ENCODE data around the gene PEAK3.

PEAK3 gene

DNA sequence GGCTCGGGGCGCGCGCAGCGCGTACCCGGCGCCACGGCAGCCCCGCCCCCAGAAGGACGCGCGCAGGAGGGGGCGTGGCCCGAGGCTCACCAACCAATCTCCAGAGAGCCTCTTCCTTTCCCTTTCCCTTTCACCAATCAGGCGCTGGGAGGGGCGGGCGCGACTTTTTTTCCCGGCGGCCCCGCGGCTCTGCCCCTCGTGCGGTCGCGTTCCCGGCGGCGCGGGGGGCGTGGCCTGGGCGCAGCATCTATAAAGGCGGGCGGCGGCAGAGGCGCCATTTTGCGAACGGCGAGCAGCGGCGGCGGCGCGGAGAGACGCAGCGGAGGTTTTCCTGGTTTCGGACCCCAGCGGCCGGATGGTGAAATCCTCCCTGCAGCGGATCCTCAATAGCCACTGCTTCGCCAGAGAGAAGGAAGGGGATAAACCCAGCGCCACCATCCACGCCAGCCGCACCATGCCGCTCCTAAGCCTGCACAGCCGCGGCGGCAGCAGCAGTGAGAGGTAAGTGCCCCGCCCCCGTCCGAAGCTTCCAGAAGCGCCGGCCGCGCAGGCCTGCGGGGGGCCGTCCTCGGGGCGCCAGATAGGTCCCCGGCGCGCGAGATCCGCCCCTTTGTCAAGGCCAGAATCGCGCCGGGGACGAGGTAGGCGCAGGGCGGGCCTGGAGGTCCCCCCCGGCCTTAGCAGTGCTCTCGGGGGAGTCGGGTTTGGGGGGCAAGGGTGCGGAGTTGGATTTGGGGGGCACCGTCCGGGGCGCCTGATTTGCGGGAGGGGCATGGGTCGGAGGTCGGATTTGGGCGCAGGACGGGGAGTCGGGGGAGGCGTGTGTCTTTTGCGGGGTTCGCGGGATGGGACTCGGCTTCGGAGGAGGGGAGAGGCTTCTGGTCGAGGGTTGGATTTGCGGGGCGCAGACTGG is 12.5 kb downstream of the PEAK3 start:
- peak; percentile 100 for DNase-seq

- no peak for DNase-seq
Observed at GRCh38 chr19:2268861-2269243, 13.1 kb downstream of the PEAK3 start.

DNA sequence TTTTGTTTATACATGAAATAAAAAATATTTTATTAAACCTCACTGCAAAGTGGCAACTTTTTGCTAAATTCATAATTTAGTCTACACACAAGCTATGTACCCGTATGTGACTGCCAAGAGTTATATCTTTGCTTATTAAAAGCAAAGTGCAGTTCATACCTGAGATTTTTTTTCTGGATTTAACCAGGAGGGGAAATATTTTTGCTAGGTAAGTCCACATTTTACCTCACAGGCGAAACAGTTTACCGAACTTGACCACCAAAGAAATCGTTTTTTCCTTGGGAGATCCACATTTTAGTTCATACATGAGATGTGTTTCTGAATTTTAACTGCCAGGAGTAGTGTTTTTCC is 13.5 kb downstream of the PEAK3 start:
- no peak for DNase-seq

GRCh38 chr19:2266183-2266993 is 15.6 kb downstream of the PEAK3 start:
- DNase-seq = no peak

- DNase-seq = peak; percentile 78
Observed at GRCh38 chr19:2261438-2262172, 20.4 kb downstream of the PEAK3 start.

GRCh38 chr19:2260341-2260805 is 21.6 kb downstream of the PEAK3 start:
- DNase-seq = no peak

GRCh38 chr19:2259336-2259735 is 22.6 kb downstream of the PEAK3 start:
- no peak for DNase-seq

- no peak for DNase-seq
Observed at GRCh38 chr19:2255982-2256685, 25.8 kb downstream of the PEAK3 start, which contains the start of gene JSRP1. TSS of gene JSRP1 (minus strand) at chr19:2256417. CDS start at chr19:2255314, 1,103 bp downstream.

DNA sequence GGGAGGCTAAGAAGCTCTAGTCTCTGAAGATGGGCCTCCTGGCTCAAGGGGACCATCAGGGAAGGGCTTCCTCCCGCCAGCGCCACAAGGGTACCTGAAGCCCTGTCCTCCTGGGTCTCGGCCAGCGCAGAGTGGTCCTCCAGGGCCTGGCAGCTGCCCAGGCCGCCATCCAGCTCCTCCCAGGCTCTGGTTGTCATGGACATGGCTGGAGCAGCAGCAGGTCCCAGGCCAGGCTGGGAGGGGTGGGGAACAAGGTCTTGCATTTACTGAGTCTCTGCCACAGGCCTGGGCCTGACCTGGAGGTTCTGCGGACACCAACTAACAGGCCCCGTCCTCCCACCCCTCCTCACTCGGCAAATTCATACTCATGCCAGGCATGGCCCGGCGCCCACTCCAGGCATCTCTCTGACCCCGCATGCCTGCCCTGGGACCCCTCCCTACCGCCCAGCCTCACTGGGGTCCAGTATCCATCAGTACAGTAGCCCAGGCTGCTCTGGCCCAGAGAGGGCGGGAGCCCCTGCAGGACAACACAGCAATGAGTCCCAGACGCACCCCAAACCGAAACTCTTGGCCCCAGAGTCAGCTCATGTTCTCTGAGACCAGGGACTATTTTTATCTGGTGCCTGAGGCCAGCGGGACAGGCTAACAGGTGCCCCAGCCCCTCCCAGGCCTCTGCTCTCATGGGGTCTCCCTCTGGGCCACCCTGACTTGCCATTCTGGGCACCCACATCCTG is 26.7 kb downstream of the PEAK3 start:
- no peak for DNase-seq

DNA sequence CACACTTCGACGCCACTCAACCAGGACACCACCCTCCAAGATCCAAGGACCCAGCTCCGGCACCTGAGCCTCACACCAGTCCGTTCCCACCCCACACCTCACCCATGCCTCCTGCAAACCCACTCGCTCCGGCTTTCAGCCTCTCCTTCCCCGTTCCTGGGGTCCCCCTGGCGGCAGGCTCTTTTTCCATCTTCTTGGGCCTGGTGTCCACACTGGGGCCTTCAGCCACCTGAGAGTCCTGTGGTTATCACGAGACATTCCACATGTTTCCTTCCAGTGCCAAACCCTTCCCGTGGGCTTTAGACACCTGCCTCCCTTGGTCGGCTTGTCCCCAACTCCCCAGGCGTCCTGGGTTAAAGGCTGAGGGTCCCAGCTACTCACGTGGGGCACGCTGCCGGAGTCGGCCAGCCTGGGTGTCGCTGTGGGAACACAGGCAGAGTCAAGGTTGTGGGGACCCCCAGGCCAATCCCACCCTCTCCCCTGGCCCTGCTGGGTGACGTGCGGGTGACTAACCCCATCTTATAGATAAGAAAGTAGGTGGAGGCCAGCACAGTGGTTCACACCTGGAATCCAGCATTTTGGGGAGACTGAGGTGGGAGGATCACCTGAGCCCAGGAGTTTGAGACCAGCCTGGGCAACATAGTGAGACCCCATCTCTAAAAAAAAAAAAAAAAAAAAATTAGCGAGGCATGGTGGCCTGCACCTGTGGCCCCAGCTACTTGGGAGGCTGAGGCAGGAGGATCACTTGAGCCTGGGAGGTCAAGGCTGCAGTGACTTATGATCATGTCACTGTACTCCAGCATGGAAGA is 27.7 kb downstream of the PEAK3 start:
- DNase-seq = no peak

DNA sequence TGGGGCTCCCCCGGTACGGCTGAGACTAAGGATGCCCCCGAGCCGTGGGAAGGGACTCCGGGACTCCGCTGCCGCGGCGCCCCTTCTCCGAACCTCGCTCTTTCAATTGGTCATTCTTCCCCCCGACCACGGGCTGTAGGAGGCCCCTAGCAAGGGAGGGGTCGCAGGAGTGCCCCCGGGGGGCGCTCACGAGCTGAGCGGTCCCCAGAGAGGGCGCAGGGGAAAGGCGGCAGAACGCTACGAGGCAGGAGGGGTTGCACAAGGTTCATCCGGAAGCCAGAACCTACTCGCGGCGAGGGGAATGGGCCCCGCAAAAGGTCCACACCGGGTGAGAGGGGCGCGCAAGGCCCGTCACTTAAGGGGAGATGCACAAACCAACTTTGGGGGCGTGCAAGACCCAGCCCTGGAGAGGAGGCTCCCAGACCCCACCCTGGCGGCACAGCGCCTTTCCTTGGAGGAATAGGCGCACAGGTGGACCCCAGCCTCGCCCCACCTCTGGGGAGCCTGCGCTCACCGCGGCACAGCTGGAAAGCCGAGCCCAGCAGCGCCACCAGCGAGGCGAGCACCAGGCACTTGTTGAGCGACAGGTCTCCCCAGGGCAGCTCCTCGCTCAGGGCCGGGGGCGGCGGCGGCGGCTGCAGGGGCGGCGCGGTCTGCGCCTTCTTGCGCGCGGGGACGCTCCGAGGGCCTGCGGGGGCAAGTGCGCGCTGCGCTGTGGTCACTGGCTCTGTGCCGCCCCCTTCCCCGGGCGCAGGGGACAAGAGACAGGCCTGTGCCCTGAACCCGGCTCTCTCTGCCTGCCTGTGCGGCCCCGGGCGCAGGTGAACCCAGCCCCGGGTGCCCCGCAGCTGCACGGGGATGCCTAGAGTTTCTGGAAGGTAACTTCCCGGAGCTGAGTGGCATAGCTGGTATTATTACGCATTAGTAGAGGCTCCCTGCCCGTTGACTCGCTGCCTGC is 28.6 kb downstream of the PEAK3 start:
- DNase-seq = peak; percentile 84

- no peak for DNase-seq
Observed at GRCh38 chr19:2252797-2253105, 29.2 kb downstream of the PEAK3 start.

DNA sequence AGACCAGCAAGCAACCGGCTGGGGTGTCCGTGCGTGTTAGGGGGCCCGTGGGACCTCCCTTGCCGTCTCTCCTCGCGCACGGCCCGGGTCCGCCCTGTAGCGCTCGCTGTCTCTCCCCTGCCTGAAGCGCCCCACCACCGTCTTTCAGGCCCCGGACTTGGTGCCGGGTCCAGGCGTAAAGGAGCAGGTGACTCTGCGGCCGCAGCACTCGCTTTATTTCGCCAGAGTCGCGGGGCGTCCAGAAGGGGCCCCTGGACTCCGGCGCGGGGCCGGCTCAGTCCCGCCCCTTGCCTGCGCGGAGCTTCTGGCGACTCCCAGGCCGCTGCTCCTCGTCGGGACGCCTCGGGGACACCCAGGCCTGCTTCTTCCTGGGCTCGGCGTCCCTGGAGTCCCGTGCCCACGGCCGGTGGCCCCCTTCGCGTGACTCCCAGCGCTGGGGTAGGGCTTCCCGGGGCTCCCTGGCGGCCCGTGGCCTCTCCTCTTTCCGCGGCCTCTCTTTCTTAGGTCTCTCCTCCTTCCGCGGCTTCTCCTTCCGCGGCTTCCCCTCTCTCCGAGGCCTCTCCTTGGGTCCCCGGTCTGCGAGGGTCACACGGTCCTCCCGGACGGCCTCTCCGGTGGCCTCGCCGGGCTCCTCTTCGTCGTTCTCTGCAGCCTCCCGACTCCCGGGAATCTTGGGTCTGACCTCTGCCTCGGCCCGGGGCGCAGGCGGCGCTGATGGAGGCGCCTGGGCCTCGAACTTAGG is 29.7 kb downstream of the PEAK3 start:
- peak; percentile 79 for DNase-seq

DNA sequence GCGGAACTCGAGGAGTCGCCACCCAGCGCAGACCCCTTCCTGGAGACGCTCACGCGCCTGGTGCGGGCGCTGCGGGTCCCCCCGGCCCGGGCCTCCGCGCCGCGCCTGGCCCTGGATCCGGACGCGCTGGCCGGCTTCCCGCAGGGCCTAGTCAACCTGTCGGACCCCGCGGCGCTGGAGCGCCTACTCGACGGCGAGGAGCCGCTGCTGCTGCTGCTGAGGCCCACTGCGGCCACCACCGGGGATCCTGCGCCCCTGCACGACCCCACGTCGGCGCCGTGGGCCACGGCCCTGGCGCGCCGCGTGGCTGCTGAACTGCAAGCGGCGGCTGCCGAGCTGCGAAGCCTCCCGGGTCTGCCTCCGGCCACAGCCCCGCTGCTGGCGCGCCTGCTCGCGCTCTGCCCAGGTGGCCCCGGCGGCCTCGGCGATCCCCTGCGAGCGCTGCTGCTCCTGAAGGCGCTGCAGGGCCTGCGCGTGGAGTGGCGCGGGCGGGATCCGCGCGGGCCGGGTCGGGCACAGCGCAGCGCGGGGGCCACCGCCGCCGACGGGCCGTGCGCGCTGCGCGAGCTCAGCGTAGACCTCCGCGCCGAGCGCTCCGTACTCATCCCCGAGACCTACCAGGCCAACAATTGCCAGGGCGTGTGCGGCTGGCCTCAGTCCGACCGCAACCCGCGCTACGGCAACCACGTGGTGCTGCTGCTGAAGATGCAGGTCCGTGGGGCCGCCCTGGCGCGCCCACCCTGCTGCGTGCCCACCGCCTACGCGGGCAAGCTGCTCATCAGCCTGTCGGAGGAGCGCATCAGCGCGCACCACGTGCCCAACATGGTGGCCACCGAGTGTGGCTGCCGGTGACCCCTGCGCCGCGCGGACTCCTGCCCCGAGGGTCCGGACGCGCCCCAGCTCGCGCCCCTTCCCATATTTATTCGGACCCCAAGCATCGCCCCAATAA is 30.6 kb downstream of the PEAK3 start:
- no peak for DNase-seq

GRCh38 chr19:2250766-2251105 is 31.2 kb downstream of the PEAK3 start:
- DNase-seq = no peak

DNA sequence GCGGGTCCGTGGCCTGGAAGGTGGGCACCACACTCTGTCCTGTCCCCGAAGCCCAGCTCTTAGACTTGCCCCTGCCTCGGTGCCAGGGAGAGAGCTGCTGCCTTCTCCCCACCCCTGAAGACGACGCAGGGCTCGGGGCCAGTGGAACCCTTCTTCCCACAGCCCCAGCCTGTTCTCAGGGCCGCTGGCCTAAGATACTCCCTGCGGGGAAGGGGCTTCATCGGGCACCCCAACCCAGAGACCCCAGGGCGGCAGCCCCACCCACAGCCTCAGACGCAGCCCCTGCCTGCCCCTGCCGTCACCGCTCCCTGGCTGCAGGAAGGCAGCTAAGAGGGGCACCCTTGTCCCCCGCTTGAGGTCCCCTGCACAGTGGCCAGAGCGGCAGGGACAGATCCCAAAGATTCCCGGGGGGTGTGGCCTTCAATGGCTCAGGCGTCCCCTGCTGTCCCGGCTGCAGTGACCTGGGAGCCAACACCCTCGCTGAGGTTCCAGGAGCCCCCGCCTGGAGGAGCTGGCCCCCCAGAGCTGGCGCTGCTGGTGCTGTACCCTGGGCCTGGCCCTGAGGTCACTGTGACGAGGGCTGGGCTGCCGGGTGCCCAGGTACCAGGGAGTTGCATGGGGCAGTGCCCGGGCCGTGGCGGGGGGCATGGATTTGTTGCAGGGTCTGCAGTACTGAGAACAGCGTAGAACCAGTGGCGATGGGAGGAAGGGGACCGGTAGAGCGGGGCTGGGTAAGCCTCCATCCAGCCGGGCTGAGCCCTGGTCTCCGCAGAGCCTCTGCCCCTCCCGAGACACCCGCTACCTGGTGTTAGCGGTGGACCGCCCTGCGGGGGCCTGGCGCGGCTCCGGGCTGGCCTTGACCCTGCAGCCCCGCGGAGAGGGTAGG is 31.9 kb downstream of the PEAK3 start:
- no peak for DNase-seq

Data from activated CD8-positive, alpha-beta memory T cell treated with anti-CD3 and anti-CD28 coated beads for 24 hours (primary cell).